IMR-90 (cell line): ENCODE results near the gene IL23R. TPM values are rescaled to one million over a fixed set of nuclear protein-coding genes. Genes with fewer than 3 reads are reported as not detected.
A peak's percentile ranks its signal among the peaks of the same experiment; 100 is the strongest.

Experiments used
- ATAC-seq: fragments of 200-7000 bp; cut with Tn5 transposase; 2 replicates; pipeline ENCODE4 v1.9.1; 2020; ENCODE audit warnings: low read depth, mild to moderate bottlenecking, moderate library complexity
- BruUV-seq: library from RNA; stranded (reverse); fragments of 400-500 nt; replicated peaks from 2 replicates; lab custom pipeline; 2021; lab: Mats Ljungman, UMichigan
- CTCF ChIA-PET: fragments of 300-600 bp; formaldehyde crosslinking; extraction: SDS; loops from one replicate; lab custom pipeline; 2021; ENCODE audit warnings: antibody characterized with exemption; lab: Yijun Ruan, JAX
- POLR2A ChIA-PET: fragments of 300-600 bp; sonication (Branson Sonifier 250); formaldehyde crosslinking; loops from one replicate; lab custom pipeline; 2022; ENCODE audit warnings: antibody characterized with exemption; ENCODE audit not compliant: unreplicated experiment; lab: Charles Lee
- DNase-seq: peaks from one replicate; pipeline ENCODE4 v3.0.0; 2013
- H2AFZ ChIP-seq: replicated peaks from 2 replicates; pipeline ENCODE3; 2013; ENCODE audit warnings: low read length, mild to moderate bottlenecking; ENCODE audit not compliant: poor library complexity
- H2AK5ac ChIP-seq: 2 replicates; pipeline ENCODE4 v1.6.1; 2013; ENCODE audit warnings: low read depth, low read length, inconsistent platforms
- H2AK9ac ChIP-seq: replicated peaks from 2 replicates; pipeline ENCODE3; 2013; ENCODE audit warnings: mild to moderate bottlenecking, low read depth, low read length, moderate library complexity; ENCODE audit not compliant: poor library complexity
- H2BK120ac ChIP-seq: 2 replicates; pipeline ENCODE4 v1.6.1; 2013; ENCODE audit warnings: low read depth, low read length, inconsistent platforms
- H2BK15ac ChIP-seq: 3 replicates; pipeline ENCODE4 v1.6.1; 2013; ENCODE audit warnings: low read depth, low read length, inconsistent platforms
- H2BK20ac ChIP-seq: 2 replicates; pipeline ENCODE4 v1.6.1; 2013; ENCODE audit warnings: low read depth, mild to moderate bottlenecking, inconsistent platforms, low read length, moderate library complexity
- H2BK5ac ChIP-seq: 2 replicates; pipeline ENCODE4 v1.6.1; 2013; ENCODE audit warnings: mild to moderate bottlenecking, low read depth, low read length, inconsistent platforms; ENCODE audit not compliant: poor library complexity, severe bottlenecking
- H3K14ac ChIP-seq: replicated peaks from 2 replicates; pipeline ENCODE4 v1.6.1; 2013; ENCODE audit warnings: low read depth, low read length, inconsistent platforms
- H3K18ac ChIP-seq: 2 replicates; pipeline ENCODE4 v1.6.1; 2013; ENCODE audit warnings: low read depth, low read length, control low read depth
- H3K23ac ChIP-seq: 2 replicates; pipeline ENCODE4 v1.6.1; 2013; ENCODE audit warnings: low read depth, low read length, inconsistent platforms
- H3K27ac ChIP-seq: 2 replicates; pipeline ENCODE4 v1.5.1; 2013; ENCODE audit warnings: mild to moderate bottlenecking, control low read depth, low read length; ENCODE audit not compliant: insufficient read depth
- H3K27me3 ChIP-seq: 2 replicates; pipeline ENCODE4 v1.6.1; 2013; ENCODE audit warnings: low read length; ENCODE audit not compliant: control insufficient read depth, insufficient read depth
- H3K36me3 ChIP-seq: 2 replicates; pipeline ENCODE4 v1.6.1; 2013; ENCODE audit warnings: low read length, mixed read lengths; ENCODE audit not compliant: control insufficient read depth, insufficient read depth
- H3K4ac ChIP-seq: 2 replicates; pipeline ENCODE4 v1.6.1; 2013; ENCODE audit warnings: low read depth, low read length, inconsistent platforms
- H3K4me1 ChIP-seq: 2 replicates; pipeline ENCODE4 v1.6.1; 2013; ENCODE audit warnings: low read length, mixed read lengths; ENCODE audit not compliant: control insufficient read depth, insufficient read depth
- H3K4me2 ChIP-seq: 2 replicates; pipeline ENCODE4 v1.6.1; 2013; ENCODE audit warnings: low read depth, mild to moderate bottlenecking, control low read depth, low read length, moderate library complexity
- H3K4me3 ChIP-seq: 2 replicates; pipeline ENCODE4 v1.5.1; 2013; ENCODE audit warnings: low read depth, mild to moderate bottlenecking, control low read depth, low read length, moderate library complexity; ENCODE audit not compliant: insufficient read depth
- H3K56ac ChIP-seq: 2 replicates; pipeline ENCODE4 v1.6.1; 2013; ENCODE audit warnings: low read length, inconsistent platforms; ENCODE audit not compliant: insufficient read depth; ENCODE audit errors: extremely low read depth
- H3K79me1 ChIP-seq, 2 experiments: 2 replicates each; pipeline ENCODE4 v1.6.1; 2013; ENCODE audit warnings: low read length in 2 of 2, inconsistent platforms in 1 of 2, low read depth in 1 of 2
- H3K9ac ChIP-seq: 2 replicates; pipeline ENCODE4 v1.6.1; 2013; ENCODE audit warnings: low read depth, low read length, control low read depth
- H3K9me1 ChIP-seq: 2 replicates; pipeline ENCODE4 v1.6.1; 2013; ENCODE audit warnings: low read length, inconsistent platforms; ENCODE audit not compliant: insufficient read depth
- H3K9me3 ChIP-seq: 2 replicates; pipeline ENCODE4 v1.6.1; 2013; ENCODE audit warnings: low read length; ENCODE audit not compliant: control insufficient read depth, insufficient read depth
- H4K20me1 ChIP-seq: 2 replicates; pipeline ENCODE4 v1.6.1; 2013; ENCODE audit warnings: low read length, inconsistent platforms; ENCODE audit not compliant: insufficient read depth
- H4K5ac ChIP-seq: 2 replicates; pipeline ENCODE4 v1.6.1; 2013; ENCODE audit warnings: mild to moderate bottlenecking, low read depth, low read length, control low read depth
- H4K8ac ChIP-seq, 2 experiments: 2 replicates each; pipeline ENCODE4 v1.6.1; 2013; ENCODE audit warnings: low read depth in 2 of 2, low read length in 2 of 2, control low read depth in 1 of 2, inconsistent platforms in 1 of 2
- H4K91ac ChIP-seq: 2 replicates; pipeline ENCODE4 v1.6.1; 2013; ENCODE audit warnings: low read depth, low read length, inconsistent platforms; ENCODE audit not compliant: insufficient read depth
- BHLHE40 ChIP-seq: fragments of 150-350 bp; IDR thresholded peaks from 2 replicates; pipeline ENCODE4 v1.6.1; 2016; ENCODE audit warnings: mild to moderate bottlenecking, low read depth, low read length
- CEBPB ChIP-seq: IDR thresholded peaks from 2 replicates; pipeline ENCODE4 v1.6.1; 2012; ENCODE audit warnings: low read depth, low read length, improper control_type of control experiment
- CHD1 ChIP-seq: IDR thresholded peaks from 2 replicates; pipeline ENCODE4 v1.6.1; 2012; ENCODE audit warnings: low read depth, low read length, improper control_type of control experiment
- CTCF ChIP-seq: conservative IDR thresholded peaks from 2 replicates; pipeline ENCODE4 v1.5.1; 2012; ENCODE audit warnings: mild to moderate bottlenecking, low read depth, low read length, improper control_type of control experiment
- ELK1 ChIP-seq: fragments of 150-350 bp; IDR thresholded peaks from 2 replicates; pipeline ENCODE4 v1.6.1; 2016; ENCODE audit warnings: low read depth, mild to moderate bottlenecking, low read length, moderate library complexity, borderline replicate concordance
- FOS ChIP-seq: fragments of 150-350 bp; IDR thresholded peaks from 2 replicates; pipeline ENCODE4 v1.6.1; 2016; ENCODE audit warnings: low read depth, low read length
- MAFK ChIP-seq: IDR thresholded peaks from 2 replicates; pipeline ENCODE4 v1.6.1; 2012; ENCODE audit warnings: low read depth, low read length, improper control_type of control experiment
- MAZ ChIP-seq: IDR thresholded peaks from 2 replicates; pipeline ENCODE4 v1.6.1; 2012; ENCODE audit warnings: low read depth, mild to moderate bottlenecking, low read length, improper control_type of control experiment, moderate library complexity, borderline replicate concordance
- MXI1 ChIP-seq: IDR thresholded peaks from 2 replicates; pipeline ENCODE4 v1.6.1; 2012; ENCODE audit warnings: low read depth, mild to moderate bottlenecking, low read length, moderate library complexity, borderline replicate concordance
- POLR2A ChIP-seq: IDR thresholded peaks from 2 replicates; pipeline ENCODE4 v1.6.1; 2012; ENCODE audit warnings: mild to moderate bottlenecking, low read depth, low read length
- RAD21 ChIP-seq: IDR thresholded peaks from 2 replicates; pipeline ENCODE4 v1.6.1; 2012; ENCODE audit warnings: low read length, improper control_type of control experiment
- RCOR1 ChIP-seq: IDR thresholded peaks from 2 replicates; pipeline ENCODE4 v1.6.1; 2012; ENCODE audit warnings: mild to moderate bottlenecking, low read length, improper control_type of control experiment; ENCODE audit not compliant: insufficient replicate concordance
- RFX5 ChIP-seq: IDR thresholded peaks from 2 replicates; pipeline ENCODE4 v1.8.0; 2012; ENCODE audit warnings: low read depth, mild to moderate bottlenecking, low read length, moderate library complexity
- SMC3 ChIP-seq: fragments of 150-350 bp; IDR thresholded peaks from 2 replicates; pipeline ENCODE4 v1.6.1; 2016; ENCODE audit warnings: low read depth, mild to moderate bottlenecking, antibody characterized with exemption, low read length, moderate library complexity
- USF2 ChIP-seq: fragments of 150-350 bp; IDR thresholded peaks from 2 replicates; pipeline ENCODE4 v1.6.1; 2017; ENCODE audit warnings: mild to moderate bottlenecking, antibody characterized with exemption, low read length, low read depth
- WGBS, 2 experiments: methylation state at CpG; one replicate each; pipeline versions ENCODE4 v1.1.5 to v1.1.7; 2013; ENCODE audit warnings: missing lambda C conversion rate in 2 of 2; ENCODE audit not compliant: insufficient read length in 1 of 2; ENCODE audit errors: extremely low coverage in 2 of 2; 5-methylcytosine and 5-hydroxymethylcytosine counted together
- dilution Hi-C: fragments of 300-500 bp; cut with HindIII; formaldehyde crosslinking; loops from one replicate; pipeline ENCODE4 v1.14.3; 2018; ENCODE audit warnings: low sequenced_read_pairs; ENCODE audit not compliant: unreplicated experiment
- in situ Hi-C: fragments of 300-500 bp; cut with MboI; formaldehyde crosslinking; loops from 3 replicates; pipeline ENCODE4 v1.14.3; 2019; ENCODE audit warnings: low sequenced_read_pairs, inconsistent platforms, mixed read lengths
- intact Hi-C: fragments of 100-400 bp; cut with micrococcal nuclease; formaldehyde crosslinking; loops from 2 replicates; pipeline ENCODE4 v1.10.0; 2022
- polyA plus RNA-seq, 3 experiments: library from polyadenylated mRNA; depleted of rRNA; stranded (reverse); fragments of >200 nt; gene quantifications; 2 replicates each; pipeline ENCODE4 v1.2.3, GENCODE V29; 2012; ENCODE audit warnings: low replicate concordance in 1 of 3
- total RNA-seq: library from RNA; depleted of rRNA; stranded (reverse); fragments of >200 nt; gene quantifications from 2 replicates; pipeline ENCODE4 v1.2.3, GENCODE V29; 2012

Gene IL23R
- total and polyA plus RNA-seq, 2 of the 4 experiments (the other 2 are of a cell fraction): not detected

- intact Hi-C loops: no loop called here
- peaks cover 28% of the 10 kb centered on the region for H3K27me3 ChIP-seq
- no peaks in the 10 kb centered on the region for H3K4me1 ChIP-seq
- dilution Hi-C loops: no loop called here
- in situ Hi-C loops: no loop called here
- no peaks in the 10 kb centered on the region for H3K9me3 ChIP-seq
- no peak within 1 kb of the TSS for H4K8ac ChIP-seq
- no peak within 1 kb of the TSS for H2AK9ac ChIP-seq
- H4K5ac ChIP-seq: no peak within 1 kb of the TSS
- no peak within 1 kb of the TSS for H3K23ac ChIP-seq
- H3K79me1 ChIP-seq: no peaks in the 10 kb centered on the region
- no peak for DNase-seq
- no peaks in the 10 kb centered on the region for H3K9me1 ChIP-seq
- no peak within 1 kb of the TSS for H3K14ac ChIP-seq
- no peak within 1 kb of the TSS for H2AK5ac ChIP-seq
- ChIA-PET CTCF (interaction anchor here (0.6 kb wide), 1 partner anchor 48 kb away, joined by 3 read pairs; no protein-coding TSS in a partner anchor), POLR2A (interaction anchor here (0.6 kb wide), 1 partner anchor 400 kb away, joined by 3 read pairs; no protein-coding TSS in a partner anchor)
- H3K56ac ChIP-seq: no peak within 1 kb of the TSS
- no peak within 1 kb of the TSS for H2BK5ac ChIP-seq
- no peak within 1 kb of the TSS for H2BK15ac ChIP-seq
- H4K20me1 ChIP-seq: no peaks in the 10 kb centered on the region
- no TSS peak for BruUV-seq
- no peak within 1 kb of the TSS for H3K18ac ChIP-seq
- no peak within 1 kb of the TSS for H2BK120ac ChIP-seq
- H3K4ac ChIP-seq: no peak within 1 kb of the TSS
- no peak within 1 kb of the TSS for H4K91ac ChIP-seq
- no peak for TF ChIP-seq ELK1
- TF ChIP-seq RAD21: no peak
- no peak for TF ChIP-seq USF2
- no peak for TF ChIP-seq POLR2A
- TF ChIP-seq FOS: no peak
- TF ChIP-seq MXI1: no peak
- TF ChIP-seq RFX5: no peak
- no peak for TF ChIP-seq BHLHE40
- no peak for TF ChIP-seq CTCF
- TF ChIP-seq MAZ: no peak
- no peak for TF ChIP-seq MAFK
- no peak for TF ChIP-seq RCOR1
- TF ChIP-seq CEBPB: no peak
- TF ChIP-seq SMC3: no peak
- TF ChIP-seq CHD1: no peak
- peak within 1 kb of the TSS; percentile 73 for H2AFZ ChIP-seq
- peak within 1 kb of the TSS; percentile 20; the same call in 1 of the 2 replicates for H3K4me2 ChIP-seq
- 0 out of 2 replicates have a peak, but pooled peaks have one; percentile 14 for ATAC-seq
- H3K4me3 ChIP-seq: no peak within 1 kb of the TSS
- H3K27ac ChIP-seq: no peak within 1 kb of the TSS
- H3K9ac ChIP-seq: no peak within 1 kb of the TSS
- H2BK20ac ChIP-seq: no peak within 1 kb of the TSS
- 19% methylated on average over 6 of the region's 75 CpGs; no CpG with 5 or more reads in 1 of the 2 experiments for WGBS, 2 experiments
- H3K36me3 ChIP-seq: no peaks in the 10 kb centered on the region
Measured at GRCh38 chr1:67307251-67308060, 141.2 kb downstream of the IL23R start, which contains the start of gene IL12RB2. TSS of gene IL12RB2 (plus strand) at chr1:67307873. CDS start at chr1:67320369, 12,496 bp downstream.
